Endothelial cell of umbilical vein (primary cell): ENCODE measurements around the gene BCAN.

Experiments
- CTCF ChIP-seq, 2 donors: IDR thresholded peaks; 1 replicate in 1 of 2; 2 replicates in 1 of 2; pipeline ENCODE4 v1.5.1; 2011; ENCODE audit warnings: low read length in 2 of 2, mild to moderate bottlenecking in 2 of 2, moderate library complexity in 2 of 2, control low read depth in 1 of 2, inconsistent platforms in 1 of 2, low read depth in 1 of 2; ENCODE audit not compliant: insufficient read depth in 1 of 2; ENCODE audit errors: extremely low read depth in 1 of 2
- EZH2 ChIP-seq: IDR thresholded peaks from 2 replicates; pipeline ENCODE4 v1.6.1; 2012; ENCODE audit warnings: borderline replicate concordance, low read depth, mild to moderate bottlenecking, moderate library complexity, low read length, inconsistent platforms; ENCODE audit not compliant: severe bottlenecking
- MAX ChIP-seq: IDR thresholded peaks from 2 replicates; pipeline ENCODE4 v1.6.1; 2011; ENCODE audit not compliant: insufficient read depth, insufficient read length
- POLR2A ChIP-seq: IDR thresholded peaks from 2 replicates; pipeline ENCODE4 v1.6.1; 2012; ENCODE audit warnings: low read depth, mild to moderate bottlenecking, control low read depth, low read length
- POLR2AphosphoS5 ChIP-seq: IDR thresholded peaks from 2 replicates; pipeline ENCODE4 v1.6.1; 2012; ENCODE audit warnings: low read depth, mild to moderate bottlenecking, control low read depth, low read length, moderate library complexity; ENCODE audit not compliant: insufficient read depth

- no peak for TF ChIP-seq CTCF (IDR thresholded peaks at IDR 0.05; ENCODE audit: extremely low read depth in 1 of 2, insufficient read depth in 1 of 2, low read depth in 1 of 2, low read length in 2 of 2)
- TF ChIP-seq POLR2A: no peak
- no peak for TF ChIP-seq EZH2
- no peak for TF ChIP-seq POLR2AphosphoS5
- TF ChIP-seq MAX: no peak
Measured at GRCh38 chr1:156671804-156672203, 29.9 kb downstream of the BCAN start.
